GM21367 (cell line): ENCODE results near the gene KLF13.

Experiments
- ATAC-seq: cut with Tn5 transposase; IDR thresholded peaks from one replicate; pipeline ENCODE4 v1.9.1; 2021; ENCODE audit not compliant: unreplicated experiment

KLF13 gene

GRCh38 chr15:31360843-31361763, 34.5 kb downstream of the KLF13 start:
- ATAC-seq, result peak; percentile 50

DNA sequence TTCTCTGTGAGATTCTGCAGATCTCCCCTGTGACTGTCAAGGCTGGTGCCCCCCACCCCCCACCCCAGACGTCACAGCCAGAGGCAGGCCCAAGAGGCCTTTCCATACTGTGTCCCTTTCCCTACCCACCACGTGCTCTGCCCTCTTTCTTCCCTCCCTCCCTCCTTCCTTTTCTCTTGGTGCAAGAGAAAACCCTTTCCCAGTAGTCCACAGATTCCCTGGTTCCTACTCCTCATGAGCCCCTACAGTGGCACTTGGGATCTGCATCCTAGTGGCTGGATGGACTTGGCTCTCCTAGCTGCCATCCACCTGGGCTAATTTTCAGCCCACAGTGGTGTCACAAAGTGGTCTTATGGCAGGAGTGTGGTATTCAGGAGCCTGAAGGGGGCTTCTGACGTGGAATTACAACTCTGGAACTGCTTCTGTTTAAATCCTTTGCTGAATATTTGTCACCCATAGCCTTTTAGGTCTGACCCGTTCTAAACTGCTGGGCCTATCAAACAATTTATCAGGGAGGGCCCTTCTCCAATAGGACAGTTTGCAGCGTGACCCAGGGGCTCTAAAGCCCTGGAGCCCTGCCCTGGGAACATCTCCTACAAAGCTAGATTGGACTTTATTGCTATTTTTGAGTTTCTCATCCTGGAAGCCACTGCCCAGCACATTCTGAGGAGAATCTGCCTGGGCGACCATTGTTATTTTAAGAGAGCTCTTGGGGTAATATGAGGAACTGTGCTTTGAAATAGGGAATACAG, 35.3 kb downstream of the KLF13 start:
- no peak for ATAC-seq

DNA sequence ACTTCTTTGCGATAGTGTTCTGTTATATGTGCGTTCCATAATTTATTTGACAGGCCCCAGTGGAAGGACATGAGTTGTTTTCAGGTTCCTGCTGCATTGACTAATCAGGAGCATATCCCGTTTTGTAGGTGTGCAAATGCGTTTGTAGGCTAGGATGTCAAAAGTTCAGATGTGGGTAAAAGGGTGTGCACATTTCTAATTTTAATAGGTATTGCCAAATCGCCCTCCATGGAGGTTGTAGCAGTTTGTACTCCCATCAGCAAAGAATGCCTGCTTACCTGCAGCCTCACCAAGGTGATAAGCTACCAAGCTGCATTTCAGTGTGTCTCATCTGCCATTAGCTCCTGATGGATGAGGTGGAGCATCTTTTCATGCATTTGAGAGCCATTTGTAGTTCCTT, 36.3 kb downstream of the KLF13 start:
- no peak for ATAC-seq

GRCh38 chr15:31364301-31365031, 37.8 kb downstream of the KLF13 start:
- no peak for ATAC-seq

GRCh38 chr15:31365032-31365654, 38.5 kb downstream of the KLF13 start:
- ATAC-seq, result no peak

GRCh38 chr15:31365655-31366127, 39.1 kb downstream of the KLF13 start:
- ATAC-seq, result peak; percentile 42

DNA sequence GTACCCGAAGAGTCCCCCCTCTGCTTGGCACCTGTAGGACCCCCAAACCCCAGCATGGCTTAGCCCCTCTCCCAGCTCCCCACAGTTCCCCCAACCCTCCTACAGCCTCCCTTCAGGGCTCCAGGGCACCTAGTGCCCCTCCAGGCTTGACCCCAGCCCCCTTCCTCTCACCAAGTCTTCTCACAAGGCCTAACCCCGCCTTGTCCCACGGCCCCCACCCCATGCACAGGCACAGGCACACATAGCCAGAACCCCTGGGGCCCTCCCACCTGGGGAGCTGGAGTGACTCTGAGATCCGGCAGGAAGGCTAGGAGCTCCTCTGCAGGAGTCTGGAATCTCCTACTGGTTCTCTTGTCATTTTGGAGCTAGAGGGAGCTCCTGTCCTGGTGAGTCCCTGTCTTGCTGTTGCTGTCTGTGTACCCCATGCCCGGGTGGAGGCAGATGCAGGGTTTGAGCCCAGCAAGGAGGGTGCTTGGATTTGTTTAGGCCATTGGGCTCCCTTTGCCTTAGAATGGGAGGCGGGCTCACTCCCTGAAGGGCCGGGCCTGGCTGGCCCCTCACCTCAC, 39.6 kb downstream of the KLF13 start:
- ATAC-seq, result no peak

DNA sequence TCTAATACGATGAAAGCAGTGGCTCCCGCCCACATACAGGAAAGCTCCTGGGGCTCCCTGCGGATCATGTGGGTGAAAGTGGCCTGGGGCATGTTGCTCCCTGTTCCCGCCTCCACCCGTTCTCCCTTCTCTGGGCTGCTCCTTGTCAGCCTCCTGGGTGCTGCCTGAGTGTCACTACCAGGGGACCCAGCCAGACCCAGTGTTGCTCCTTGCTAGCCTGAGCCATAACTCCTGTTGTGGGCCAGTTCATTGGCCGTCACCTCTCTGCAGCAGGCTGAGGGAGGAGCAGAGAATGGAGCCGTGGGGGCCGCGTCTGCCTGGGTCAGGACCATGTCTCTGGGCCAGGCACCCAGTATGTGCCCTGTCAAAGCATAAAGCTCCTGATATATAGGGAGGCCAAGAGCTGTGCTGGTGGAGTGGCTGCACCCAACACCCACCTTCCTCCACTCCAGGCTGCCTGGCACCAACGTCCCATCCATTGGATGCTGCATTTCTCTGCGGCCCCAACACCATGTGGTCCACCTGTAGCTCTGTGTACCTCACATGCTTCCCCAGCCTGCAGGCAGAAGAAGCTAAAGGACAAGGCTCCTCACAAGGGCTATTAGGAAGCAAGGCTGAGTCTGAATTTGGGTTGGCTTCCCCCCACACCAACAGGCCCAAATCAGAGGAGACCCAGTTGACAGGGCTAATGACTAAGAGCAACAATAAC, 40.5 kb downstream of the KLF13 start:
- ATAC-seq, result no peak

DNA sequence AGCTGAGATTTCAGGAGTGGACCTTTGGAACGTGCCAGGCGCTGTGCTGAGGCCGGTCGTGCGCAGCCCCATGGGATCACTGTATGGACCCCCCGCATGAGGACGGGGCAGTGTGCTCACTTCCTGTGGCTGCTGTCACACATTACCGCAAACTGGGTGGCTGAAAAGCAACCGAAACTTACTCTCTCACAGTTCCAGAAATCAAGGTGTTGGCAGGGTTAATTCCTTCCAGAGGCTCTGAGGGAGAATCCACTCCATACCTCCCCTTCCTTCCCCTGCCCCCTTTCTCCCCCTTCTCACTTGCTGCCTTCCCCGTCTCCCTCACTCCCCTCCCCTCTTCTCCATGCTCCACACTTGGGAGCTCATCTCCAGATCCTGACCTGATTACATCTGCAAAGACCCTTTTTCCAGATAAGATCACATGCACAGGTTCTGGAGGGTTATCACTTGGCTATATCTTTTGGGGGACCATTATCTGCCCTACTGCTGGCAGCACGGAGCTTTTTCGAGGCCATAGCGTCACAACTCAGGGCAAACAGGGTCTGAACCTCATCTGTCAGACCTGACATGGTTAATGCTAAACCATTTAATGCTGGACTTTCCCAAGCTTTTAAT, 41.2 kb downstream of the KLF13 start:
- no peak for ATAC-seq

DNA sequence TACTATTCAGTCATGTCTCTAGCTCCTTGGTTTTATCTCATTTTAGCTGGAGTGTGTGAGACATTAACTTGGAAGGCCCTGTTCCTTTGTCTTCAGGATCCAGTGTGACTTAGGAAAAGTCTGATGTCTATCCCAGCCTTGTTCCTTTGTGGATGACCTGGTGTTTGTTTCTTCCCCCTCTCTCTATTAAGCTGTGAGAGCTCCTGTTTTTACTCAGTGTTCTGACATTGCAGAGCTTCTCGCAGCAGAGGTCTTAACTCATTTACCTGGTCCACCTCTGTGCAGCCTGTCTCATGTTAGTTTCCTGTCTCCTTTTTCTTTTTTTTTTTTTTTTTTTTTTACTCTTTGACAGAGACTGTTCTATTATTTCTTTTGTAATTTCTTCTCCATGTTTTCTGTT, 43.1 kb downstream of the KLF13 start:
- no peak for ATAC-seq

- no peak for ATAC-seq
Measured at GRCh38 chr15:31371520-31372240, 45.0 kb downstream of the KLF13 start.

DNA sequence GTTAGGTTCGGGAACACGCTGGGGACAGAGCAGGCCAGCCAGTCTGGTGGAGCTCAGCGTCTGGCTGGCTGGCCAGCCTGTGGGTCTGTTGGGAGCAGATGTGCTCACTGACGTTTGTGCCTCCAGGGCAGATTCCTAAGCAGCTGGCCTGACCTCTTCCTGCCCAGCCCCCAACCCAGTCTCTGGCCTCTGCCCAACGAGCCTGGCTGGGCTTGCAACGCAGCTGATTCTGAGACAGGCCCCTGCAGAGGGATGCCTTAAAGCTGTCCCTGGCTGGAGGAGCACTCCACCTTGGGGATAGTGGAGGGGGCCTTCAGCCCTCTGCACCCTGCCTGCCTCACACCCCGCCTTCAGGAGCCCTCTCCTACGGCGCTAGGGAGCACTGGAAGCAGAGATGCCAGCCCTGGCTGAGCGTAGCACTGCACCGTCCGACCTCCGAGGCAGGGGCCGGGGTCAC, 46.0 kb downstream of the KLF13 start:
- no peak for ATAC-seq

- ATAC-seq, result no peak
Measured at GRCh38 chr15:31373096-31373865, 46.6 kb downstream of the KLF13 start.

DNA sequence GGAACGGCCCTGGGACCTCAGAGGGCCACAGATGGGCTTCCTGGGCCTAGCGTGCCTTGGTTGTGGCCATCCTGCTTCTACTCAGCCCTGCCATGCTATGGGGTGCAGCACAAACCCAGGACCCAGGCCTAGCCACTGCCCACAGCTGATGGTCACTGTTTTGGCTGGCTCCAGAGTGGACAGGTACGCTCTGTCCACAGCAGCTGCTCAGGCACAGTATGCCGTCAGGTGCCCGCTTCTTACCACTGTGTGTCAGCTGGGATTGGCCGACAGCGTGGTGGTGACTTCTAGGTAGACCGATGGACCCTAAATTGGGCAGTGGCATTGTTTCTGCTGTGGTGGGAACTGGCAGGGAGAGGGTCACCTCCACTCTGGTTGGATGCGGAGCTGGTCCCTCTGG, 47.3 kb downstream of the KLF13 start:
- no peak for ATAC-seq

DNA sequence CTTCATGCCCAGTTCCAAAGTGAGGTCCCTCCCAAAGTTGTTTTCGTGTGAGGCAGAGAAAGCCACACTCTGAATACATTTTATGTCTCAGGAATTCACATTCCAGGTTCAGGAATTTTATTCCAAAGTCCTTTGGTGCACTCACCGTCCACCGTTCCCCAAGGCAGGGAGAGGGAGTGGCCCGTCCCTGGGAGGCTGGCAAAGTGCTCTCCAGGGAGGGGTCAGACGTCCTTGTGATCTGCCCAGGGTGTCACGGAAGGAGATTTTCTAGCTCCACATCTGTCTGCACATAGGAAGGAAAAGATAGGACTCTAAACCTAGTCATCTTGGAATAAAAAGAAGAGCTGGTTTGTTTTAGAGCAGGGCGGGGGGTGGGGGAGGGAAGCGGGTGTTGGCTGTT, 47.9 kb downstream of the KLF13 start:
- ATAC-seq, result no peak

- ATAC-seq, result no peak
Measured at GRCh38 chr15:31374986-31375385, 48.4 kb downstream of the KLF13 start.

GRCh38 chr15:31375772-31376171, 49.1 kb downstream of the KLF13 start:
- no peak for ATAC-seq

DNA sequence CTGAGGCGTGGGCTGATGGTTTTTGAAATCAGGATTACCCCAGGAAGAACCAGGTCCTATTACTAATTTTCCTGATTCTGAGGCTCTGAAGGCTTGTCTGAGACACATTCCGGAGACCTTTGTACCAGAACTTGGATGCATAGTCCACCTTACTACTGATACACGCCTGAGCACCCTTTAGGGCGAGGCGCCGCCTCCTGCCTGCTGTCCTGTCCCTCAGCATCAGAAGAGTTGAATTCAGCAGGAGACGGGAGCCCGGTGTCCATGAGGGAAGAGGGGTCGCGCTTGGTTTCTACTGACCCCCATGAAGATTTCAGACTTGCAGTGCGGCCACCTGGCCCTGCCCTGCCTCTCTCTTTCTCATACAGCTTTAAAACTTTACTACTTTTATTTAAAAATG, 49.9 kb downstream of the KLF13 start:
- ATAC-seq, result no peak
